Measurements from ENCODE around the gene USHBP1.
"Not testable (repeated sequence)": the region's sequence is repeated elsewhere in the genome, so short reads cannot be mapped to it uniquely, and the experiment has no call there.

USHBP1 gene
- 0 to 0.04 (median 0) reads per million in 3 experiments for total RNA-seq

DNA sequence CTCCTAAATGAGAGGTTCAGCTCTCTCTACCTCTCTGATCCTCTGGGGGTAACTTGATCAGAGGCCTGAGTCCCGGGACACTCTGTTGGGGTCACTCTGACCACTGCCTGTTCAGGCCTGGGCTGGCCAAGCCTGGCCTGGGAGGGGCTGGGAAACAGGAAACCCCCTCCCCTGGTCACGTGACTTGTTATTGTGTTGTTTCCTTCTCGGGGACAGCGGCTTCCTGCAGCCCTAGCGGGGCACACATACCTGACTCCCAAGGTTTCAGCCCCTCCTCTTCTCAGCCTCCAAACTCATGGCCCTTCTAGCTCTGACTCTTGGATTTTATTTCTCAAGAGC is at the start of gene USHBP1:
USHBP1 (minus strand) TSS at position 105 of the 339 bp plus-strand sequence. CDS start 446 bp downstream, outside the sequence.
- no peak for DNase-seq

- no peak for DNase-seq
Measured at GRCh38 chr19:17314007-17314593, 49.6 kb upstream of the USHBP1 start.

DNA sequence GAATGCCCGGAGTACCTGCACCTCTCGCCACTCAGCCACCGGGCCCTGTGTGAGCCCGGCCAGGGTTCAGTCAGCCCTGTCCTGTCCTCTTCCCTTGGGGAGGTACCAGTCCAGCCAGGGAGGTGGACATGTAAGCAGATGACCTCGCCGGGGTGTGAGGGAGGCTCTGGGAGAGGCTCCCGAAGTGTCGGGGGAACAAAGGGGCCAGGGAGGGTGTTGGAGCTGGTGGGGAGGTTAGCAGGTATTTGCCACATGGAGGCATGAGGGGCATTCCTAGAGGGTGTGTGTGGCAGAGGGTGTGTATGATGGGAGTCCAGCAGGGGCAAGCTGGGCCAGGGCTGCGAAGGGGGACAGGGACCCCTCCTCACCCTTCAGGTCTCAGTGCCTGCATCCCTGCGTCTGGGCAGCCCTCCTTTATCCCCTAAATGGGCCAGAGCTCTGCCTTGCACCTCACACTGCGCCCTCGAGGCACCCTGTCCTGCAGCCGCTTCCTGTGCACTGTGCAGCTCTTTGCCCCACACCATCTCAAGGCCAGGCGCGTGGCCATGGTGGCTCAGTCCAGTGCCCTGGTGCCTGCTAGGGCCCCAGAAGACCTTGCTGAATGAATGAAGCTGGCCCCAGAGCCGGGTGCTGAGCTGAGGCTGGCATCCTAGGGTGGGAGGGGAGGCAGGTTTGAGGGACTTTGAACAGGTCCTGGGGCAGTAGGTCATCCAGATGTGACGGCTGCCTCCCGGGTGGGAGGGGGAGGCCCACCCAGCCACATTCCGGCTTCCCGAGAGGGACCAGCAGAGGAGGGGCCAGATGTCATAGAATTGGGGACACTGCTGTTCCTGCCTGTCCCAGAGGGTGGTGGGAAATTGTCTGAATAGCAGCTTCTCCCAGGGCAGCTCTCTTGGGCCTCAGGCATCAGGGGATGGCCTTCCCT is 47.9 kb upstream of the USHBP1 start:
- DNase-seq = no peak

- DNase-seq = no peak
Measured at GRCh38 chr19:17311455-17312188, 47.1 kb upstream of the USHBP1 start.

DNA sequence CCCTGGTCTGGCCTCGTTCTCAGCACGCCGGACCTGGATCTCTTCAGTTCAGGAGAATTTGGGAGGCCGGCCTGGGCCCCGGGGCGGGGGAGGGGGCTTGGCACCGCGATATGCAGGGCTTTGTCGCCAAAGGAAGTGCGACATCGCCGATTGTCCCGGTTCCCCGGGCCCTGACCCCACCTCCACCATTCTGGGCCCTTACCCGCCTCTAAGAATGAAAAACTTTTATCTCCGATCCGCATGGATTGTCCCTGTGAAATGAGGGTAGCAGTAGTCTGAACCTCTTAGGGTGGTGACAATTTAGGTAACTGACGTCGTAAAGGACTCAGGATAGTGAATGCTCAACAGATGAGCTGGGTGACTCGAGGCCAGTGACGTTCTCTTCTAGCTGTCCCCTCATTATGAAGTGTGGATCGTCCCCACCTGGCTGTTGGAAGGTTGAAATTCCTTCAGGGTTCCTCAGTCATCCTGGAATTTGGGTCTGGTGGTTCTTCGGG is 45.5 kb upstream of the USHBP1 start:
- DNase-seq = no peak

- DNase-seq = peak; percentile 99
Measured at GRCh38 chr19:17309198-17309964, 44.8 kb upstream of the USHBP1 start, which contains the start of gene DDA1. Gene DDA1, plus strand, starts transcription at chr19:17309563. Its CDS starts 92 bp downstream, at chr19:17309655.

DNA sequence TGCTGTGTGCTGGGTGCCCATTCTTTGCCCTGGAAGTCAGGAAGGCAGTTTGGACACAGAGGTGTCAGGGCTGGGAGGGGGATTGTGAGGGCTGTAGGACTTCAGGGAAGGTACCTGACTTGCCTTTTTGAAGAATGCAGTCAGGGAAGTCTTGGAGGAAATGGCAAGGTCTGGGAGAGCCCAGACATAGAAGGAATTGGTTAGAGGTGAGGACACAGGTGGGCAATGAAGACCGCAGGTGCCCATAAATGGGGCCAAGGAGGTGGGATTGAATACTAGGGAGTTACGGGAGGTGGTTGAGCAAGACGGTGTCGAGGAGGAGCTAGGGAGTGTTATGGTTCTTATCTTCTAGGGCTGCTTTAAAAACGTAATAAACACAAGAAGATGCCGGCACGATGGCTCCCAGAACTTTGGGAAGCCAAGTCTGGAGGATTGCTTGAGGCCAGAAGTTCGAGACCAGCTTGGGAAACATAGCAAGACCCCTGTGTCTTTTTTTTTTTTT is 43.4 kb upstream of the USHBP1 start:
- DNase-seq = no peak

DNA sequence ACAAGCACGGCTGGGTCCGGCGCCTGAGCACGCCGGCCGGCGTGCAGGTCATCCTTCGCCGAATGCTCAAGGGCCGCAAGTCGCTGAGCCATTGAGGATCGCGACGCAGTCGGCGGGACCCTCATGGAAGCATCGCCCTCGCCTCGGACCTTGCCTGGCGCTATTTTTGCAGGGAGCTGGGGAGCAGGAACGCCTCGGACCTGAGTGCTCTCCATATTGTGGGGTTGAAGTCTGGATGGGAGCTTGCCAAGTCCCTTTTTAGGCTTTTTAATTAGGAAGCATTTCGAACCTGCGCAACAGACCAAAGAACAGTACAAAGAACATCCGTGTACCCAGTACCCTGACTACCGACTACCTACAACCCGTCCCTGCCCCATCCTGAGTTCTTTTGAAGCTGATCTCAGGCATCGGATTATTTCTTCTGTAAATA is 41.8 kb upstream of the USHBP1 start:
- DNase-seq = no peak

DNA sequence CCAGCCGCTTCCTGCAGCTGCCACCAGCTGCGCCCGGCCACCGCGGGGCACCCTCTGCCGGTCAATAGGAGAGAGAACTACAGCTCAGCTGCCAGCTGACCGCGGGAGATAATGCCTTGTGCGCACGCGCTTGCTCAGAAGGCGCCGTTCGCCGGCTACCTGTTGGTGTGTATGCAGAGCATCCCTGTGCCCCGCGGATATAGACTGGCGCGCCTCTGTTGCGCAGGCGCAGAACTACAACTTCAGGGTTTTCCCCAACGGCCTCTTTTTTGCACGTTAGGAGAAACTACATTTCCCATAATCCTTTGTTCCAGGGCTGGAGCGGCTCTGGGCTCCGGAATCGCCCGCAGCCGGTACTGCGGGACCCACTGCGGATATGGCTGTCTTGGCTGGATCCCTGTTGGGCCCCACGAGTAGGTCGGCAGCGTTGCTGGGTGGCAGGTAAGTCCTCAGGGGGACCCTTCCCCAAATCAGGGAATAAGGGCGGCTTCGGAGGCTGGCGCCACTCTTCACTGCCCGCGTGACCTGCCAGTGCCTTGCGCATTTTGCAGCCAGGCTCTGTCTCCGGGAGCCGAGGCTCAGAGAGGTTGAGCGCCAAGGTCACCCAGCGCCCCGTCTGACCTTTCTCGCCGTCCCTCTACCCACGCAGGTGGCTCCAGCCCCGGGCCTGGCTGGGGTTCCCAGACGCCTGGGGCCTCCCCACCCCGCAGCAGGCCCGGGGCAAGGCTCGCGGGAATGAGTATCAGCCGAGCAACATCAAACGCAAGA is 41.2 kb upstream of the USHBP1 start, which contains the start of gene MRPL34:
MRPL34 (plus strand) TSS at position 356 of the 768 bp plus-strand sequence; CDS start at position 377, 21 bp downstream.
- peak; percentile 96 for DNase-seq

GRCh38 chr19:17305216-17305516 is 40.6 kb upstream of the USHBP1 start:
- DNase-seq = no peak

- no peak for DNase-seq
Measured at GRCh38 chr19:17304386-17305215, 40.1 kb upstream of the USHBP1 start.

DNA sequence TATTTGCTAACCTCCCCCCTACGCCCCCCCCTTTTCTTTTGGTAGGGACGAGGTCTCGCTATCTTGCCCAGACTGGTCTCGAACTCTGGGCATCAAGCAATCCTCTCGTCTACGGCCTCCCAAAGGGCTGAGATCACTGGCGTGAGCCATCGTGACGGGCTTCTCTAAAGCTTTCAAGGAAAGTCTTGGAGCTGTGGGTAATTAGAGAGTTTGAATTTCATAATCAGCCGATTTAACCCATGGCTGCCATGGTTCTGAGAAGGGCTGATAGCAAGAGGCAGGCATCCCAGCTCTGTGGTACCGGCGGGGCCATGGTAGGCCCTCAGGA is 39.4 kb upstream of the USHBP1 start:
- DNase-seq = no peak

- peak; percentile 88 for DNase-seq
Measured at GRCh38 chr19:17303167-17303939, 38.8 kb upstream of the USHBP1 start, which contains the start of gene ABHD8. Gene ABHD8, minus strand, starts transcription at chr19:17303425. Its CDS starts 1,809 bp downstream, at chr19:17301616.

DNA sequence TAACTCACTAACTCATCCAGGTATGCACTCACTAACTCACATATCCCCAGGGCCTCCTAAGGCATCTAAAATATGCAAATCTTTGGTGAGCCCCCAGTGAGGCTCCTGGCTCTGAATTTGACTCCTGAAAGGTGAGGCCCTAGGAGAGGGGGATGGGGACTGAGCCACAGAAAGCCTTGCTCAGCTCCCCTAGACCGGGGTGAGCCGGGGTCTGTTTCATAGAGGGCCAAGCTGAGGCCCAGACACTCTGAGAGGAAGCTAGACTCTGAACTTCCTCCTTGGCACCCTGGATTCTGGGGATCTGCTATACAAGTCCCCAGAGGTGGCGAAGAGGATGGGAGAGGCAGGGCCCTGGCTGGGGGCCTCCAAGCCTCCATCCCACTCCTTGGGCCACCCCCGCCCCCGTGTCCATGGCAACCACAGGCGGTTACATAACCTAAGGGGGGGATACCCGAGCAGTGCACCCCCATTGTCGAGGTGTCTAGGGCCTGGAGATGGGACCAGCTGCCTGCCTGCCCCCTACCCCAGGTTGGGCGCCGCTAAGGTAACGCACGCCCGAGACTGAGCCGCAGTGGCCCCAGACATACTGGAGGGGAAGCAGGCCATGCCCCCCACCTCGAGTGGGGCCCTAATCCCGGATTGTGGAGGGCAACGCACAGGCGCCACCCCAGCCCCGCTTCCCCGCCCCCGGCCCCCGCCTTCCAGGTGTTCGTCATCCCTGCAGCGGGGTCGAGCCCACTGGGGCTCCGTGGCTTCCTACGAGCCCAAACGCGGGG is 38.0 kb upstream of the USHBP1 start:
- DNase-seq = no peak

DNA sequence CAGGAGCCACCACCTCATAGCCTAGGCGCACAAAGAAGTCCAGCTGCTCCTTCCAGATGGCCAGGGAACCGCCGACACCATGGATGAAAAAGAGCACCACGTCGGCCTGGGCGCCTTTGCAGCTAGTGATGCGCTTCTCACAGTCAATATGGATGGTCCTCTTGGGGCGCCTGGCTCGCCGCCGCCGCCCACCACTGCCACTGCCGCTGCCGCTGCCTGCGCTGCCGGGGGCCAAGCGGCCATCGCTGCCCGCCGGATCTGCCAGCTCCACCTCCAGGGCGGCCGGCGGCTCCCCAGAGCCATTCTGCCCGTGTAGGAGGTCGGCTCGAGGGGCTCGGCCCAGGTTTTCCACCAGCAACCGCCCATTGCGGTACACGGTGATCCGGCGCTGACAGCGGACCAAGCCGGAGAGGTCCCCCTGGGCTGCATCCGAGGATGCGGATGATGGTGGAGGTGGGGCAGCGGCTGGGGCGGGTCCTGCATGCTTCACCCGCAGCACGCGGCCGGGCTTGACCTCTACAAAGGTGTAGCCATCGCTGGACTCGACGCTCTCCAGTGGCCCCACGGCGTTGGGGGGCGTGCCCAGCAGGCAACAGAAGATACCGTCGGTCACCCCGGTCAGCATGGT is 36.6 kb upstream of the USHBP1 start:
- no peak for DNase-seq

- no peak for DNase-seq
Measured at GRCh38 chr19:17296976-17297375, 32.4 kb upstream of the USHBP1 start.

GRCh38 chr19:17296273-17296672 is 31.7 kb upstream of the USHBP1 start:
- no peak for DNase-seq

GRCh38 chr19:17295551-17295950 is 31.0 kb upstream of the USHBP1 start:
- not testable (repeated sequence) for DNase-seq

Measured in central memory CD4-positive, alpha-beta T cell (primary cell).